H9 (cell line): Measurements from ENCODE around the gene TNC. TPM values are rescaled to one million over a fixed set of nuclear protein-coding genes. Genes with fewer than 3 reads are reported as not detected.

Experiments
- DNase-seq: peaks from one replicate; pipeline ENCODE4 v3.0.0-alpha.2; 2017
- H2AFZ ChIP-seq: one replicate; pipeline ENCODE4 v1.6.1; 2013; ENCODE audit warnings: mild to moderate bottlenecking, low read length, control low read depth, moderate library complexity
- H2AK5ac ChIP-seq: 2 replicates; pipeline ENCODE4 v1.6.1; 2013; ENCODE audit warnings: low read length, control low read depth, mixed read lengths; ENCODE audit not compliant: insufficient read length
- H2BK120ac ChIP-seq: one replicate; pipeline ENCODE4 v1.6.1; 2013; ENCODE audit warnings: low read depth, mild to moderate bottlenecking, low read length, control low read depth, inconsistent platforms; ENCODE audit not compliant: poor library complexity, severe bottlenecking
- H2BK12ac ChIP-seq: 2 replicates; pipeline ENCODE4 v1.6.1; 2013; ENCODE audit warnings: low read length, control low read depth, mixed read lengths, low read depth; ENCODE audit not compliant: insufficient read length
- H2BK15ac ChIP-seq: 2 replicates; pipeline ENCODE4 v1.6.1; 2013; ENCODE audit warnings: low read depth, low read length, control low read depth
- H2BK20ac ChIP-seq: one replicate; pipeline ENCODE4 v1.6.1; 2013; ENCODE audit warnings: low read depth, mild to moderate bottlenecking, low read length, control low read depth, inconsistent platforms; ENCODE audit not compliant: poor library complexity, severe bottlenecking
- H2BK5ac ChIP-seq: 2 replicates; pipeline ENCODE4 v1.6.1; 2013; ENCODE audit warnings: low read length, control low read depth, mixed read lengths; ENCODE audit not compliant: insufficient read length
- H3K14ac ChIP-seq: 2 replicates; pipeline ENCODE4 v1.6.1; 2013; ENCODE audit warnings: low read length, control low read depth; ENCODE audit not compliant: insufficient read depth
- H3K18ac ChIP-seq: 2 replicates; pipeline ENCODE4 v1.6.1; 2013; ENCODE audit warnings: low read depth, mild to moderate bottlenecking, mixed read lengths, low read length, control low read depth; ENCODE audit not compliant: insufficient read length
- H3K23ac ChIP-seq: 2 replicates; pipeline ENCODE4 v1.6.1; 2013; ENCODE audit warnings: low read length, control low read depth, mixed read lengths, low read depth; ENCODE audit not compliant: insufficient read length
- H3K23me2 ChIP-seq: 2 replicates; pipeline ENCODE4 v1.6.1; 2013; ENCODE audit warnings: low read depth, mild to moderate bottlenecking, mixed read lengths, low read length, control low read depth; ENCODE audit not compliant: insufficient read length, poor library complexity, severe bottlenecking
- H3K27ac ChIP-seq: 2 replicates; pipeline ENCODE4 v1.5.1; 2013; ENCODE audit warnings: low read length, control low read depth, mixed read lengths, low read depth; ENCODE audit not compliant: insufficient read length
- H3K27me3 ChIP-seq: 2 replicates; pipeline ENCODE4 v1.6.1; 2013; ENCODE audit warnings: low read length, control low read depth, inconsistent platforms; ENCODE audit not compliant: insufficient read depth
- H3K4ac ChIP-seq: 2 replicates; pipeline ENCODE4 v1.6.1; 2013; ENCODE audit warnings: low read depth, mild to moderate bottlenecking, control low read depth, inconsistent platforms, low read length, moderate library complexity
- H3K4me1 ChIP-seq: 2 replicates; pipeline ENCODE4 v1.6.1; 2013; ENCODE audit warnings: low read length, control low read depth, inconsistent platforms; ENCODE audit not compliant: insufficient read depth
- H3K4me2 ChIP-seq: 2 replicates; pipeline ENCODE4 v1.6.1; 2013; ENCODE audit warnings: low read length, control low read depth, mixed read lengths; ENCODE audit not compliant: insufficient read length, insufficient read depth
- H3K56ac ChIP-seq: 2 replicates; pipeline ENCODE4 v1.6.1; 2013; ENCODE audit warnings: low read depth, mild to moderate bottlenecking, mixed read lengths, low read length, control low read depth; ENCODE audit not compliant: insufficient read length
- H3K79me1 ChIP-seq: 2 replicates; pipeline ENCODE4 v1.6.1; 2013; ENCODE audit warnings: low read depth, mild to moderate bottlenecking, moderate library complexity, low read length, control low read depth, inconsistent platforms; ENCODE audit not compliant: insufficient read depth, poor library complexity, severe bottlenecking
- H3K79me2 ChIP-seq: 2 replicates; pipeline ENCODE4 v1.6.1; 2013; ENCODE audit warnings: low read length, control low read depth, inconsistent platforms; ENCODE audit not compliant: insufficient read depth
- H3K9ac ChIP-seq: 2 replicates; pipeline ENCODE4 v1.6.1; 2013; ENCODE audit warnings: low read length, control low read depth, mixed read lengths; ENCODE audit not compliant: insufficient read length; ENCODE audit errors: extremely low read depth
- H3K9me3 ChIP-seq: one replicate; pipeline ENCODE4 v1.6.1; 2013; ENCODE audit warnings: low read depth, low read length, inconsistent platforms; ENCODE audit not compliant: control insufficient read depth
- H3T11ph ChIP-seq: one replicate; pipeline ENCODE4 v1.6.1; 2013; ENCODE audit warnings: mild to moderate bottlenecking, low read length, control low read depth, inconsistent platforms
- H4K20me1 ChIP-seq: one replicate; pipeline ENCODE4 v1.6.1; 2013; ENCODE audit not compliant: control insufficient read depth, insufficient read length, insufficient read depth
- H4K5ac ChIP-seq: 2 replicates; pipeline ENCODE4 v1.6.1; 2013; ENCODE audit warnings: low read depth, mild to moderate bottlenecking, mixed read lengths, low read length, control low read depth; ENCODE audit not compliant: insufficient read length
- H4K8ac ChIP-seq: replicated peaks from 2 replicates; pipeline ENCODE4 v1.6.1; 2013; ENCODE audit warnings: low read length, control low read depth, mixed read lengths, low read depth; ENCODE audit not compliant: insufficient read length
- H4K91ac ChIP-seq: 2 replicates; pipeline ENCODE4 v1.6.1; 2013; ENCODE audit warnings: low read depth, mild to moderate bottlenecking, moderate library complexity, mixed read lengths, low read length, control low read depth; ENCODE audit not compliant: insufficient read length
- H3K27ac Mint-ChIP-seq, 3 experiments: 2 replicates in 2 of 3; 3 replicates in 1 of 3; pipeline ENCODE4 v1.8.0; 2020 to 2021; ENCODE audit warnings: mixed read lengths in 3 of 3, mild to moderate bottlenecking in 1 of 3, moderate library complexity in 1 of 3
- H3K27me3 Mint-ChIP-seq: 2 replicates; pipeline ENCODE4 v1.8.0; 2021; ENCODE audit warnings: low read depth, mild to moderate bottlenecking, moderate library complexity, mixed read lengths
- H3K36me3 Mint-ChIP-seq, 3 experiments: 2 replicates in 2 of 3; 3 replicates in 1 of 3; pipeline ENCODE4 v1.8.0; 2020 to 2021; ENCODE audit warnings: low read depth in 3 of 3, mixed read lengths in 3 of 3; ENCODE audit not compliant: insufficient read depth in 1 of 3
- H3K4me1 Mint-ChIP-seq, 2 experiments: 2 replicates each; pipeline ENCODE4 v1.8.0; 2020; ENCODE audit warnings: mixed read lengths in 2 of 2
- H3K4me3 Mint-ChIP-seq, 2 experiments: 2 replicates in 1 of 2; 3 replicates in 1 of 2; pipeline ENCODE4 v1.8.0; 2020 to 2021; ENCODE audit warnings: mild to moderate bottlenecking in 2 of 2, mixed read lengths in 2 of 2, moderate library complexity in 1 of 2
- H3K9me3 Mint-ChIP-seq, 2 experiments: 2 replicates in 1 of 2; 3 replicates in 1 of 2; pipeline ENCODE4 v1.8.0; 2020; ENCODE audit warnings: mild to moderate bottlenecking in 2 of 2, mixed read lengths in 2 of 2, moderate library complexity in 1 of 2
- WGBS: extraction: QIAGEN DNeasy Blood & Tissue Kit; methylation state at CpG from one replicate; pipeline ENCODE4 v1.1.7; 2013; ENCODE audit warnings: missing lambda C conversion rate, low lambda C conversion rate, mixed read lengths; ENCODE audit not compliant: insufficient read length; ENCODE audit errors: extremely low coverage; 5-methylcytosine and 5-hydroxymethylcytosine counted together
- total RNA-seq: library from RNA; stranded (reverse); gene quantifications from 2 replicates; pipeline ENCODE4 v1.2.1, GENCODE V29; 2021
- TF ChIP-seq, protein P1 (sequence below): fragments of 200-600 bp; sonication (generic); conservative IDR thresholded peaks from 3 replicates; pipeline ENCODE4 v1.8.0; 2021; ENCODE audit warnings: antibody characterized with exemption, mild to moderate bottlenecking

TNC gene
- total RNA-seq, 1 experiment from 2014 or later: 0.63 TPM

DNA sequence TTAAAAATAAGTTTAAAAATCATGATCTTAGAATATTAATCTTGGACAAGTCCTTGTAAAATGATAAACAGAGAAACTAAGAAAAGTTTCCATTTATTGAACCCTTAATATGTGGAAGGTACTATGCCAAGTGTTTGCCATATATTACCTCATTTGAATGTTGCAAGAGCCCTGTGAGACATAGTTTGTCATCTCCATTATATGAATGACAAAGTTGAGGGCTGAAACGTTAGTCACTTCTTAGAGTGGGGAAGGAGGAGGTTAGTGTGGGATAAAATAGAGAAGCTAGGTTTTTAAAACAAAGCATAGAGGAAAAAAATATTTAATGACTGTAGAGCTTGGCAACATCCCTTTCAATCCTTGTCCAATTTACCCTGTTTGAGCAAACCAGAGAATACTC is 2.0 kb downstream of the TNC start:
- Histone ChIP-seq H2BK15ac (no peak overlapping the region), H3K56ac (no peak overlapping the region), H4K20me1 (no peaks in the 10 kb centered on the region), H2BK20ac (no peak overlapping the region), H2BK5ac (no peak overlapping the region), H3K4ac (no peak overlapping the region), H2AK5ac (no peak overlapping the region), H4K8ac (no peak overlapping the region), H2BK120ac (no peak overlapping the region), H3K14ac (no peak overlapping the region), H3K27ac (no peak overlapping the region), H3K9ac (no peak overlapping the region), H3K79me1 (no peaks in the 10 kb centered on the region), H3K18ac (no peak overlapping the region), H3K23me2 (peaks cover 9% of the 10 kb centered on the region), H4K5ac (no peak overlapping the region), H4K91ac (no peak overlapping the region), H3K23ac (no peak overlapping the region), H3K4me2 (no peak overlapping the region), H3K4me1 (no peaks in the 10 kb centered on the region; the same call in 1 of the 2 replicates), H3K27me3 (peaks cover 12% of the 10 kb centered on the region; the same call in 1 of the 2 replicates), H3K79me2 (no peaks in the 10 kb centered on the region), H2AFZ (no peak overlapping the region), H2BK12ac (no peak overlapping the region), H3T11ph (no peak overlapping the region), H3K9me3 (no peaks in the 10 kb centered on the region)
- no peak for DNase-seq
- no peaks in the 10 kb centered on the region; a peak in 1 of 7 replicates for H3K36me3 Mint-ChIP-seq
- H3K9me3 Mint-ChIP-seq: no peaks in the 10 kb centered on the region; a peak in 1 of 5 replicates
- TF ChIP-seq, protein P1, sequence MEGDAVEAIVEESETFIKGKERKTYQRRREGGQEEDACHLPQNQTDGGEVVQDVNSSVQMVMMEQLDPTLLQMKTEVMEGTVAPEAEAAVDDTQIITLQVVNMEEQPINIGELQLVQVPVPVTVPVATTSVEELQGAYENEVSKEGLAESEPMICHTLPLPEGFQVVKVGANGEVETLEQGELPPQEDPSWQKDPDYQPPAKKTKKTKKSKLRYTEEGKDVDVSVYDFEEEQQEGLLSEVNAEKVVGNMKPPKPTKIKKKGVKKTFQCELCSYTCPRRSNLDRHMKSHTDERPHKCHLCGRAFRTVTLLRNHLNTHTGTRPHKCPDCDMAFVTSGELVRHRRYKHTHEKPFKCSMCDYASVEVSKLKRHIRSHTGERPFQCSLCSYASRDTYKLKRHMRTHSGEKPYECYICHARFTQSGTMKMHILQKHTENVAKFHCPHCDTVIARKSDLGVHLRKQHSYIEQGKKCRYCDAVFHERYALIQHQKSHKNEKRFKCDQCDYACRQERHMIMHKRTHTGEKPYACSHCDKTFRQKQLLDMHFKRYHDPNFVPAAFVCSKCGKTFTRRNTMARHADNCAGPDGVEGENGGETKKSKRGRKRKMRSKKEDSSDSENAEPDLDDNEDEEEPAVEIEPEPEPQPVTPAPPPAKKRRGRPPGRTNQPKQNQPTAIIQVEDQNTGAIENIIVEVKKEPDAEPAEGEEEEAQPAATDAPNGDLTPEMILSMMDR: no peak
- H3K27me3 Mint-ChIP-seq: peaks cover 98% of the 10 kb centered on the region
- H3K27ac Mint-ChIP-seq: no peak overlapping the region
- no peak overlapping the region for H3K4me3 Mint-ChIP-seq
- no CpG with 5 or more reads among the region's 1 CpG for WGBS
- H3K4me1 Mint-ChIP-seq: peaks cover 19 to 46% of the 10 kb centered on the region in 2 experiments
